Body of pancreas (tissue), 4 donors: ENCODE measurements around the gene HOXB1.

Source experiments
- CTCF ChIP-seq, 7 experiments: fragments of 450-650 bp in 4 of 7; fragments of 200-600 bp in 3 of 7; sonication (generic) in 3 of 7; IDR thresholded peaks; one replicate each; pipeline ENCODE4 v1.5.1; 2016 to 2019; ENCODE audit warnings: antibody characterized with exemption in 7 of 7
- POLR2A ChIP-seq, 3 donors: fragments of 450-650 bp; IDR thresholded peaks; one replicate each; pipeline ENCODE4 v1.6.1; 2016; ENCODE audit warnings: antibody characterized with exemption in 3 of 3, mild to moderate bottlenecking in 2 of 3

GRCh38 chr17:48506246-48506645 is 24.6 kb downstream of the HOXB1 start:
- TF ChIP-seq CTCF (IDR thresholded peaks at IDR 0.05): no peak
- TF ChIP-seq POLR2A (IDR thresholded peaks at IDR 0.05): no peak
